Fibroblast of peridontal ligament (primary cell): ENCODE results near the gene SERPINA12.
"Not testable (repeated sequence)": the region's sequence is repeated elsewhere in the genome, so short reads cannot be mapped to it uniquely, and the experiment has no call there.

ENCODE experiments used
- DNase-seq: peaks from one replicate; pipeline ENCODE4 v3.0.0-alpha.2; 2010; ENCODE audit errors: extremely low read depth

Gene SERPINA12

GRCh38 chr14:94538070-94538740 lies 28.9 kb upstream of the SERPINA12 start:
- DNase-seq = no peak

DNA sequence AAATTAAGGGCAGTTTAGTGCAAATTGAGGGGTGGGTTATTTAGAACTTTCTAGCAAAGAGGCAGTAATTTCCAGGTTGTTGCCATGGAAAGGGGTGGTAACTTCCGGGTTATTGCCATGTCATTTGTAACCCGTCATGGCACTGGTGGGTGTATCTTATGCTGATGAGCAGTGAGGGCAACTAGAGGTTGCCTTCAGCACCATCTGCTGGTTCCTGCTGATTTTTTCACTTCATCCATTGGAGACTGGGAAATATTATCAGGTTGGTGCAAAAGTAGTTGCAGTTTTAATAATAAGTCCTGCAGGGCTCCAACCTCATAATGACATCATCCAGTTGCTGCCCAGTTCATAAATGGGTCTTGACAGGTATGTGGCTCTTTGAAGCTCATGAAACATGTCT lies 27.6 kb upstream of the SERPINA12 start:
- no peak for DNase-seq

GRCh38 chr14:94535506-94535905 lies 26.2 kb upstream of the SERPINA12 start:
- no peak for DNase-seq

DNA sequence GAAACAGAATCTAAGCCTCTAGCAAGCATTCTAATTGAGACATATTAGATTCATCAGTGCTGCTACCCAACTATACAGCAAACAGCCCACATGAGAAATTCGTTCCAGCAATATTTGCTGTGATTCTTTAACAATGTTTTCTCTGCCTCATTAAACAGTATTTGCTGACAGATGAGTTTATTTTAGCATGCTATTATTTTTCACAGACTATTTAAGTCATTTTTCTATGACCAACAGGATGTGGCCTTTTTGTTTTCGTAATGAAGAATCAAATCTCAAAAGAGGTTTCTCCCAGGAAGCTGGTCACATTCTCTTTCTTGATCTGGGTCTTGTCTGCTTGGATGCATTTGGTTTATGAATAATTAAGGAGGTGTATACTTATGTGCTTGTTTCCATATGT lies 23.2 kb upstream of the SERPINA12 start:
- no peak for DNase-seq

- DNase-seq = no peak
Measured at GRCh38 chr14:94531187-94531586, 21.9 kb upstream of the SERPINA12 start.

DNA sequence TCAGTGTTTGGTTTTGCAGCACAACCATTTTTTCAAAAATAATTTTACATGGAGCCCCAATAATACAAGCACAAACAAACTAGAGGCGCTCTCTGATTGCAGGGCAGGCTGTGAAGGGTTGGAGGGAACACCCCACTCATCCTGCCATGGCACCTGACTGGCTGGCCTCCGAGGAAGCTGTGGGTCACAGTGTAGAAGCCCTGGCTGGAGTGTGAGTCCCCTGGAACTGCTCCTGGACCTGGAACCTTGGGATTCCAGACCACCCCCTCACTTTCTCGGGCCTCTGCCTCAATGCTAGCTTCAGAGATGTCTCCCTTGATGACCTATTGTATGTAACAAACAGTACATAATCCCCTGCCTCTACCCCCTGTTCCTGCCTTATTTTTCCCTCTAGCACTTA lies 14.8 kb upstream of the SERPINA12 start:
- DNase-seq = no peak

DNA sequence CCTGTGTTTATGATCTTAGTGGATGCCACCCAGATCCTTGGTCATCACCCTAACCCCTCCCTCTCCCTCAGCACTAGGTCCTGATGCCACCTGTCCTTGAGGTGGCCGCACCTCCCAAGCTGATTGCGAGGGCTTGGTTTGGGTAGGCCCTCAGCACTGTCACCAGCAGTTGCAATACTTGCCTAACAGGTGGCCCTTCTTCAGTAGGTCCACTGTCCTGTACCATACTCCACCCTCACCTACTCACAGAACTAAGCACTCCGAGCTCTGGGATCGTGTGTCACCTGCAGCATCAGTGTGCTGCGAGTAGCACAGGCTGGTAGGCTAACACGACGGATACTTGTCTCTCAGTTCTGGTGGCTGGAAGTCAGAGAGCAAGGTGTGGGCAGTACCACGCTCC lies 14.0 kb upstream of the SERPINA12 start:
- no peak for DNase-seq

- no peak for DNase-seq
Measured at GRCh38 chr14:94522115-94522724, 13.0 kb upstream of the SERPINA12 start.

- DNase-seq = no peak
Measured at GRCh38 chr14:94521375-94522114, 12.3 kb upstream of the SERPINA12 start.

DNA sequence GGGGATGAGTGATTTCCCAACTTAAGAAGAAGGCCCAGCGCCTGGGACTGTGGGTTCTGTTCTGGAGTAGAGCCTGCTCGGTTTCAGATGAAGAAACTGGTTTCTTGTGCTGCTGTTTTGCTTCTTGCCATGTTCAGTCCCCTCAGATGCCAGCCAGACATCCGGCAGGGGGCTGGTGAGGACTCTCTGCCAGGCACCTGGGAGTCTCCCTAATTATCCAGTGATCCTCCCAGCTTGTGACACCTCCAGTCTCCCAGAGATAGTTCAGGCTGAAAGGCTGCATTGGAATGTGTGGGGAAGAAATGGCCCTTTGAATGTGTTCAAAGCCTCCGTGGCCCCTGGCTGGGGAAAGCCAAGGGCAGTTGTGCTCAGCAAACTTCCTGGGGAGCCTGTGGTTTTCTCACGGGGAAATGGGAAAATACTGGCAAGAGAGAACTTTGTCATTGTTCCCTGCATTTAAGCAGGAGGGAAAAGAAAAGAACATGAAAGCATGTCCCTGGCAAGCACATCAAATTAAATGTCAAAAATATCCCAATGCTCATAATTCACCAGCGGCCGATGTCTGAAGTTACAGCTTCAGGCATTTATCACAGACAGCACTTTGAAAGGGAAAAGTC lies 8.5 kb upstream of the SERPINA12 start:
- no peak for DNase-seq

DNA sequence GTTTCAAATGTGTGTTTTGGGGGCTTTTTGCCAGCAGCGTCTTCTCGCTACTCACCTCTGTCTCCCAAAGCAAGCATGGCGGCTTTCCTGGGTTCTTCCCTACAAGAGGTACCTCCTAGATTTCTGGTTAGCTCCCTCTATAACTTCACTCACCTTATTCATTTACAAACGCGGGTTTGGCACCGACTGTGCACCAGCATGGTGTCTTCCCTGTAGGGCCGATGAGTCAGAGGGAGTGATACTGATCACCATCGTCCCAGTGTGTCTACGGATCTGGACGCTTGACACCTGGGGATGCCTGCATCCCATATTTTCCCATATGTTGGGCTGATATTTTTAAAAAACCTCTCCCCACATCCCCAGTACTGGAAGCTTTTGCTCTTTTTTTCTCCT lies 8.0 kb upstream of the SERPINA12 start:
- DNase-seq = no peak

DNA sequence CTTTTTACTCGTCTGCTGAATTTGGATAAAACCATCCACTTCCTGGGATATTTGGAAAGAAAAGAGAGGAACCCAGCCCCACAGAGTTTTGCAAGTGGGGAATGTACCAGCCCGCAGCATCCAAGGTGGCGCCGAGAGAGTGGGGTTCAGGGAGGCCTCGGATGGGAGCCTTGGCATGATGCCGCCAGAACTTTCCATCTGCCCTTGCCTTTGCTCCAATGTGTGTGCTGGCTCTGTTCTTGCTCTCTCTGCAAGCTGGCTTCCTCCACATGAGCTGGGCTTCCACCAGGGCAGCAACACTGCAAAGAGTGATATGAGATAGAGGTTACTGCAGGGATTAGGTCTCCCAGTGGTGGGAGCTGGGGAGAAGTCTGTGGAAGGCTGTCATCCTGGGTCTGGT lies 6.6 kb upstream of the SERPINA12 start:
- DNase-seq = no peak

DNA sequence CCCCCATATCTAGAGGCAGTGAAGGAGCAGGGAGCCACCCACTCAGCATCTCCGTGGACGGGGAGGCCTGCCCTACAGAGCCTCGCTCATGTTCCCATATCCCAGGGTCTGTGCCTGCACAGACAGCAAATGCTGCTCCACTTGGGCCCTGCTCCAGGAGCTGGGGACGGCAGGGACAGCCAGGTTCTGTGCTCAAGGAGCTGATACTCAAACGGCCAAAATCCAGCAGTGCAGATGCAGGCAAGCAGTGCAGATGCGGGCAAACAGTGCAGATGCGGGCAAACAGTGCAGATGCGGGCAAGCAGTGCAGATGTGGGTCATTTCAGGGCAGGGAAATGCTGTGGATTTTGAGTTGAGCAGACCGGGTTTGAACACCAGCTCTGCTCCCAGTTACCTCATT lies 6.2 kb upstream of the SERPINA12 start:
- DNase-seq = no peak

GRCh38 chr14:94514351-94514750 lies 5.1 kb upstream of the SERPINA12 start:
- no peak for DNase-seq

DNA sequence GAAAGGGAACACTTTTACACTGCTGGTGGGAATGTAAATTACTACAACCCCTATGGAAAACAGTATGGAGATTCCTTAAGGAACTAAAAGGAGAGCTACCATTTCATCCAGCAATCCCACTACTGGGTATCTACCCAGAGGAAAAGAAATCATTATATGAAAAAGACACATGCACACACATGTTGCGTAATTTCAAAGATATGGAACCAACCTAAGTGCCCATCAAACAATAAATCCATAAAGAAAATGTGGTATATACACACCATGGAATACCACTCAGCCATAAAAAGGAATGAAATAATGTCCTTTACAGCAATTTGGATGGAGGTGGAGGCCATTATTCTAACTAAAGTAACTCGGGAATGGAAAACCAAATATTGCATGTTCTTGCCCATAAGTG lies 1.2 kb upstream of the SERPINA12 start:
- not testable (repeated sequence) for DNase-seq

DNA sequence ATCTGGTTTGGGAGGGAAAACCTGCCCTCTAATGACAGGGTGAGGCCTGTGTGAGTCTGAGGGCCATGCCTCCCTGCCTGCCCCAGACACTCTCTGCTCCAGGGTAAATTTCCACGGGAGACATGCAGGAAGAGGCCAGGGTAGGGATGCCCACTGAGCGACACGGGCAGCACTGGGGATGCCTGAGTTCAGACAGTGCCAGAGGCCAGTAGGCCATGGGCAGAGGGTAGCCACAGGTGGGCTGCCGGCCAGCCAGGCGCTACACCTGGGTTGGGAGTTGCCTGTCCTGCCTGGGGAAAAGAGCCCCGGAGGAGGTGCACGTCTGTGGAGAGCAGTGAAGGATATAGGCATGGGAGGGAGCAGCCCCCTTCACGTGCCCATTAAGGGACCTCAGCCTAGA lies 3.6 kb downstream of the SERPINA12 start:
- no peak for DNase-seq

DNA sequence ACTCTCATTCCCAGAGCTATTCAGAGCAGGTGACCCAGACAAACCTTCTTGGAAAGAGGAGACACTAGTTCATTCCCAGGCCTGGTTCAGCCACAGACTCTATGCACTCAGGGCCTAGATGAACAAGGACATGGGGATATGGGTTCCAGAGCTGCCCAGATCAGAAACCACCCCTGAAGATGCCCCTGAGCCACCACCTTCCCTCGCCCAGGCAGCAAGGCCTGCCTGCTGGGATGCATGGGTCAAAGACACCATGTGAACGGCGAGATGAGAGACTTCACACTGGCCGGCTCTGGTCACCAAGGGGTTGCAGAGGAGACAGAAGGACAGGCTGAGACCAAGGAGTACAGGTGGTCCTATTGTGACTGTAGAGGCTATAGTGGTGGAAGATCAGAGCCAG lies 4.1 kb downstream of the SERPINA12 start:
- no peak for DNase-seq

GRCh38 chr14:94501588-94502516 lies 7.4 kb downstream of the SERPINA12 start:
- no peak for DNase-seq

- DNase-seq = no peak
Measured at GRCh38 chr14:94500264-94500663, 9.0 kb downstream of the SERPINA12 start.

GRCh38 chr14:94499673-94500072 lies 9.6 kb downstream of the SERPINA12 start:
- DNase-seq = no peak

- DNase-seq = no peak
Measured at GRCh38 chr14:94498215-94498614, 11.1 kb downstream of the SERPINA12 start.

- no peak for DNase-seq
Measured at GRCh38 chr14:94494085-94494484, 15.2 kb downstream of the SERPINA12 start.
